ENCODE measurements around the gene HEXD. TPM values are rescaled to one million over a fixed set of nuclear protein-coding genes. Genes with fewer than 3 reads are reported as not detected.

The HEXD gene
- total RNA-seq, 4 donors from 2014 or later: 10.6 to 42.0 (median 12.9) TPM

DNA sequence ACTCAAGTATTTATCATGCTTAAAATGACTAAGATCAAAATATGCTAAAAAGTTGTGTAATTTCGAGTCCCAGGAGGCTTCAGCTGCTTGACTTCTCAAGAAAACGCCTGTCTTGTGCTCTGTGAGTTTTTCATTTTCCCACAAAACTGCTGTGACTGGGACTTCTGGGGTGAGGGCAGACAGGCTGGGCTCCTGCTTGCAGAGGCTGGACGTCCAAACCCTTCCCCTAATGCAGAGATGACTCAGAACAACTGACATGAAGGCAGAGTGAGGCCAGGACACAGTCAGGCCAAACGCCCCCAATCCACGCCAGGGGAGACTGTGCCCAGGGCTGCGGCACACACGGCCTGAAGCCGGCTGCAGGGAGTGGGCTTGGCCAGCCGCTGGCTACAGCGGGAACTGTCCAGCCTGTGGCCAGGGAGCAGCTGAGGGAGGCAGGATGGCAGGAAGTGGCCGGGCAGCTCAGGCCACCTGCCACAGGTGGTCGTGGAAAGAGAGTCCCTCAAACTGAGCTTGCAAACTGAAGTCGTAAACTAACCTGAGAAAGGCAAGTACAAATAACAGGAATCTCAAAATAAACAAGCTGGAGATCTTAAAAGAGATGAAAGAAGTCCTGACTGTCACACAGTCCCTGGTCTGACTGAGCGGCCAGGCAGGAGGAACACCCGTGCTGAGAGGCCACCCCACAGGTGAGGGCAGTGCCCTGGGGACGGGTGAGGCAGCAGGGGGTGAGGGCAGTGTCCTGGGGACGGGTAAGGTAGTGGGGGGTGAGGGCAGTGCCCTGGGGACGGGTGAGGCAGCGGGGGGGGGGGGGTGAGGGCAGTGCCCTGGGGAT is 21.3 kb upstream of the HEXD start:
- Histone ChIP-seq H3K4me1 (peaks cover 0 to 40% (median 8%) of the 10 kb centered on the region in 3 donors), H3K9me3 (no peaks in the 10 kb centered on the region), H3K36me3 (peaks cover 0 to 76% (median 0%) of the 10 kb centered on the region in 3 donors), H3K27me3 (no peaks in the 10 kb centered on the region), H3K4me3 (no peak overlapping the region), H3K27ac (peak overlapping the region in 2 of 4 donors; percentile 2 to 27)
- WGBS, 2 donors: 58 to 64% methylated on average over 2 to 5 of the region's 19 CpGs
- intact Hi-C loops (cut with DNase I): no loop called here
- TF ChIP-seq, protein P1, sequence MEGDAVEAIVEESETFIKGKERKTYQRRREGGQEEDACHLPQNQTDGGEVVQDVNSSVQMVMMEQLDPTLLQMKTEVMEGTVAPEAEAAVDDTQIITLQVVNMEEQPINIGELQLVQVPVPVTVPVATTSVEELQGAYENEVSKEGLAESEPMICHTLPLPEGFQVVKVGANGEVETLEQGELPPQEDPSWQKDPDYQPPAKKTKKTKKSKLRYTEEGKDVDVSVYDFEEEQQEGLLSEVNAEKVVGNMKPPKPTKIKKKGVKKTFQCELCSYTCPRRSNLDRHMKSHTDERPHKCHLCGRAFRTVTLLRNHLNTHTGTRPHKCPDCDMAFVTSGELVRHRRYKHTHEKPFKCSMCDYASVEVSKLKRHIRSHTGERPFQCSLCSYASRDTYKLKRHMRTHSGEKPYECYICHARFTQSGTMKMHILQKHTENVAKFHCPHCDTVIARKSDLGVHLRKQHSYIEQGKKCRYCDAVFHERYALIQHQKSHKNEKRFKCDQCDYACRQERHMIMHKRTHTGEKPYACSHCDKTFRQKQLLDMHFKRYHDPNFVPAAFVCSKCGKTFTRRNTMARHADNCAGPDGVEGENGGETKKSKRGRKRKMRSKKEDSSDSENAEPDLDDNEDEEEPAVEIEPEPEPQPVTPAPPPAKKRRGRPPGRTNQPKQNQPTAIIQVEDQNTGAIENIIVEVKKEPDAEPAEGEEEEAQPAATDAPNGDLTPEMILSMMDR (IDR thresholded peaks at IDR 0.05): no peak
- no peak for TF ChIP-seq POLR2A (IDR thresholded peaks at IDR 0.05)
- no peak for DNase-seq

DNA sequence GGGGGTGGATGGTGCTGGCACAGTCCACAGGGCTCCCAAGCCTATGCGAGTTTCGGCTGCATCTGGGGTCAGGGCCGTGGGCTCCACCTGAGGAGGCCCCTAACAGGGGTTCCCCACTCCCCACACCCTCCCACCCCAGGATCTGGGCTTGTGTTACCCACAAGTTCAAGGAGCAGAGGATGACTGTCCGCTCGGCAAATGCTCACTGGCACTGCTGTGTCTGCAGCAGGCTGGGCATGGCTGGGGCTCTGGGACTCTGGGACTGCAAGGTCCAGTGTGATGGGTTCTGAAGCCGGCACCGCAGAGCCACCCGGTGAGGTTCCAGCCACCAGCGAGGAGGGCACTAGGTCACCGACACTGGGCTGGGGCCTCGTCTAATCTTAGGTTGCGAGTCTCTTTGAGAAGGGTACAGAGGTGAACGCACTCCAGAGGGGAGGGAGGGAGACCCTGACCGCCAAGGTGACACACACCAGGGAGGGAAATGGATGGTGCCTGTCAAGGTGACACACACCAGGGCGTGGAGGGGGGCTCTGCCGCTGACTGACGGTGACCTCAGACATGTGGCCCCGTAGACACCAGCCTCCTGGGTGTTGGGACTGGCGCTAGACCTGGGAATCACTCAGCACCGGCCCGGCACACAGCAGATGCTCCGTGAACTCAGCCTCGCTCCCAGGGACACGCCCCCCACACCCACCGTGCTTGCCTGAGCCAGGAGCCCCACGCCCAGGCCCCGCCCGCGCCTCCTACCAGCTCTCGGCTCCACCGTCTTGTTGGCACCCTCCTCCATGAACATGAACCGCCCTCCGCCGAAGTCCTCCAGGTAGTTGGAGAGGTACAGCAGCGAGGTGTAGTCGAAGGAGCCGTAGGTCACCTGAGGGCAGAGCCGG is 20.5 kb upstream of the HEXD start:
- no peak for TF ChIP-seq POLR2A (IDR thresholded peaks at IDR 0.05)
- TF ChIP-seq, protein P1 (IDR thresholded peaks at IDR 0.05): no peak
- Histone ChIP-seq H3K27me3 (no peaks in the 10 kb centered on the region), H3K9me3 (no peaks in the 10 kb centered on the region), H3K27ac (peak overlapping the region in 1 of 4 donors; percentile 3), H3K36me3 (peaks cover 0 to 76% (median 0%) of the 10 kb centered on the region in 3 donors), H3K4me1 (peaks cover 0 to 40% (median 8%) of the 10 kb centered on the region in 3 donors), H3K4me3 (no peak overlapping the region)
- no peak for DNase-seq
- intact Hi-C loops (cut with DNase I): no loop called here
- WGBS, 2 donors: 83 to 93% methylated on average over 4 to 9 of the region's 38 CpGs

DNA sequence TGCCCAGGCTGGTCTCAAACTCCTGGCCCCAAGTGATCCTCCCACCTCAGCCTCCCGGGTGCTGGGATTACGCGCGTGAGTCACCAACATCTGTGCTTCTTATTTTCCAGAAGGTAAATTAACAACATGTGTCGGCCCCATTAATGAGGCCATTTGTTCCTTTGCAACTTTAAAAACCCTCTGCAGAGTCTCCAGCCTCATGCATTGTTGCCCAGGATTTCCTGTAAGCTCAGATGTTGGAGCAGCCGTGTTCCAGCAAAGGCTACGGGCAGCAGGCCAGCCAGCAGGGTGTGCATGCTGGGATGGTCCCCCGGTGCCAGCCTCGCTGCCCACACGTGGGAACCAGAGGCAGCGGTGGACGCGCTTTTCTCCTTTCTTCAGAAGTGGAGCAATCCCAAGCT is 19.1 kb upstream of the HEXD start:
- TF ChIP-seq, protein P1 (IDR thresholded peaks at IDR 0.05): no peak
- TF ChIP-seq POLR2A (IDR thresholded peaks at IDR 0.05): no peak
- Histone ChIP-seq H3K27ac (peak overlapping the region in 1 of 4 donors; percentile 54), H3K4me1 (peaks cover 0 to 40% (median 8%) of the 10 kb centered on the region in 3 donors), H3K4me3 (no peak overlapping the region), H3K27me3 (no peaks in the 10 kb centered on the region), H3K9me3 (no peaks in the 10 kb centered on the region), H3K36me3 (peaks cover 0 to 76% (median 0%) of the 10 kb centered on the region in 3 donors)
- no peak for DNase-seq
- intact Hi-C loops (cut with DNase I): no loop called here
- WGBS, 2 donors: 41 to 61% methylated on average over 6 to 8 of the region's 13 CpGs

DNA sequence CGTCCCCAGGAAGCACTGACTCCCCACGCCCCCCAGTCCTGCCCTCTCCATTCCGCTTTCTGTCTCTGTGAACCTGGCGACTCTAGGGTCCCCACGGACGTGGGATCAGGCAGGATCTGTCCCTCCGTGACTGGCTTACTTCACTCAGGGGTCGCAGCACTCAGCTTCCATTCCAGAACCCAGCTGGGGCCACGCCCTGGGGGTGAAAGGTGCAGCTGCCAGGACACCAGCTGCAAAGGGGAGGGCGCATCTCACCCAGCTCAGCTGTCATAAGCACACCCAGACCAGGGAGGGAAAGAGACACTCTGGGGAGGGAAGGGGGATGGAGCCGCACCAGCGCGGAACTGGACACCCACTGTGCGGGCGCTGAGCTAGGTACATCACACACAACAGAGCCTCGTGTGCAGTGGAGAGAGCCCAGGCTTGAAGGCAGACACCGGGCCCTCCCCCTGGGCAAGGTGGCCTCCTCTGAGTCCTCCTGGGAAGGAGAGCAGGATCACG is 18.5 kb upstream of the HEXD start:
- H3K4me3 ChIP-seq: no peak overlapping the region
- H3K27ac ChIP-seq: peak overlapping the region in 3 of 4 donors; percentile 31 to 54 (median 38)
- no peaks in the 10 kb centered on the region for H3K27me3 ChIP-seq
- H3K36me3 ChIP-seq: peaks cover 0 to 75% (median 0%) of the 10 kb centered on the region in 3 donors
- H3K4me1 ChIP-seq: peaks cover 0 to 40% (median 8%) of the 10 kb centered on the region in 3 donors
- no peak for TF ChIP-seq POLR2A (IDR thresholded peaks at IDR 0.05)
- TF ChIP-seq, protein P1 (IDR thresholded peaks at IDR 0.05): no peak
- H3K9me3 ChIP-seq: no peaks in the 10 kb centered on the region
- no peak for DNase-seq
- 63 to 87% methylated on average over 7 to 9 of the region's 18 CpGs for WGBS, 2 donors
- intact Hi-C loops (cut with DNase I): no loop called here

Data from esophagus squamous epithelium (tissue), 5 donors.